Fibroblast of skin of left biceps (primary cell): Measurements from ENCODE around the gene USP7.
"Not testable (repeated sequence)": the region's sequence is repeated elsewhere in the genome, so short reads cannot be mapped to it uniquely, and the experiment has no call there.

Experiments
- DNase-seq, 2 experiments: peaks; one replicate each; pipeline ENCODE4 v3.0.0-alpha.2; 2013; ENCODE audit warnings: low read depth in 2 of 2

The USP7 gene

DNA sequence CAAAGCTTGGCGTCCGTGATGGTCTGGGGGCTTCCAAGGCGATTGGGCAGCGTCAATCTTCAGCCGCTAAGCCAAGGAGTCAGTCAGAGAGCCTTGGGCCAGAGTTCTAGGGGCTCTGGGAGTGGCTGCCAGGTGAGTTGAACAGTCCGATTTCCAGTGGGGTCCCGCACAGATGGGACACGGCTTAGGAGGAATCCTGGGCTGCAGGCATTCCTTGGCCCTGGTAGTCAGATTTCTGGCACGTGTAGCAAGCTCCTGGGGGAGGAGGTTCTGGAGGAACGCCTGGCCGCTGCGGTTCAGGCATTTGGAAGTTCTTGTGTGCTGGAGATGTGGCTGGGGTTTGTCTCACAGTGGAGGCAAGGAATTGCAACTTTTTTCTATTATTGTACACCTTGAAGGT, 120.4 kb downstream of the USP7 start:
- DNase-seq, result not testable (repeated sequence)
